AG08395 (cell line): Measurements from ENCODE around the gene MAP1LC3B.

Experiments used
- DNase-seq: peaks from one replicate; pipeline ENCODE4 v3.0.0; 2012; ENCODE audit warnings: mixed read lengths, low spot score

The MAP1LC3B gene

GRCh38 chr16:87391950-87392820, at the start of gene MAP1LC3B:
Gene MAP1LC3B, plus strand, starts transcription at chr16:87392336. Its CDS starts 92 bp downstream, at chr16:87392428.
- DNase-seq, result peak; percentile 98

- DNase-seq, result no peak
These were observed 49.6 kb upstream of the MAP1LC3B start for GRCh38 chr16:87342504-87342903.

GRCh38 chr16:87342978-87343752, 49.0 kb upstream of the MAP1LC3B start:
- DNase-seq, result no peak

GRCh38 chr16:87343753-87344050, 48.4 kb upstream of the MAP1LC3B start:
- DNase-seq, result no peak

GRCh38 chr16:87344165-87344930, 47.8 kb upstream of the MAP1LC3B start:
- no peak for DNase-seq

GRCh38 chr16:87344931-87345631, 47.1 kb upstream of the MAP1LC3B start:
- DNase-seq, result no peak

- no peak for DNase-seq
These were observed 46.3 kb upstream of the MAP1LC3B start for GRCh38 chr16:87345726-87346424.

- DNase-seq, result no peak
These were observed 45.5 kb upstream of the MAP1LC3B start for GRCh38 chr16:87346517-87347060.

- DNase-seq, result no peak
These were observed 44.1 kb upstream of the MAP1LC3B start for GRCh38 chr16:87347932-87348615.

GRCh38 chr16:87348616-87349157, 43.4 kb upstream of the MAP1LC3B start:
- no peak for DNase-seq

GRCh38 chr16:87350031-87350430, 42.1 kb upstream of the MAP1LC3B start:
- no peak for DNase-seq

- peak; percentile 79 for DNase-seq
These were observed 41.3 kb upstream of the MAP1LC3B start for GRCh38 chr16:87350681-87351319.

- DNase-seq, result peak; percentile 30
These were observed 40.8 kb upstream of the MAP1LC3B start for GRCh38 chr16:87351320-87351698.

- no peak for DNase-seq
These were observed 39.3 kb upstream of the MAP1LC3B start for GRCh38 chr16:87352818-87353217.

GRCh38 chr16:87353613-87354012, 38.5 kb upstream of the MAP1LC3B start:
- DNase-seq, result no peak

- DNase-seq, result no peak
These were observed 35.7 kb upstream of the MAP1LC3B start for GRCh38 chr16:87356491-87356853.

GRCh38 chr16:87358250-87358649, 33.9 kb upstream of the MAP1LC3B start:
- DNase-seq, result no peak

- no peak for DNase-seq
These were observed 33.4 kb upstream of the MAP1LC3B start for GRCh38 chr16:87358696-87359095.

- no peak for DNase-seq
These were observed 33.0 kb upstream of the MAP1LC3B start for GRCh38 chr16:87359121-87359520.
